HG03060 (cell line): ENCODE measurements around the gene MAGI3.
"Not testable (repeated sequence)": the region's sequence is repeated elsewhere in the genome, so short reads cannot be mapped to it uniquely, and the experiment has no call there.

ENCODE experiments used
- ATAC-seq: cut with Tn5 transposase; IDR thresholded peaks from one replicate; pipeline ENCODE4 v1.9.1; 2021; ENCODE audit warnings: low read depth, moderate number of reproducible peaks; ENCODE audit not compliant: unreplicated experiment

MAGI3 gene

DNA sequence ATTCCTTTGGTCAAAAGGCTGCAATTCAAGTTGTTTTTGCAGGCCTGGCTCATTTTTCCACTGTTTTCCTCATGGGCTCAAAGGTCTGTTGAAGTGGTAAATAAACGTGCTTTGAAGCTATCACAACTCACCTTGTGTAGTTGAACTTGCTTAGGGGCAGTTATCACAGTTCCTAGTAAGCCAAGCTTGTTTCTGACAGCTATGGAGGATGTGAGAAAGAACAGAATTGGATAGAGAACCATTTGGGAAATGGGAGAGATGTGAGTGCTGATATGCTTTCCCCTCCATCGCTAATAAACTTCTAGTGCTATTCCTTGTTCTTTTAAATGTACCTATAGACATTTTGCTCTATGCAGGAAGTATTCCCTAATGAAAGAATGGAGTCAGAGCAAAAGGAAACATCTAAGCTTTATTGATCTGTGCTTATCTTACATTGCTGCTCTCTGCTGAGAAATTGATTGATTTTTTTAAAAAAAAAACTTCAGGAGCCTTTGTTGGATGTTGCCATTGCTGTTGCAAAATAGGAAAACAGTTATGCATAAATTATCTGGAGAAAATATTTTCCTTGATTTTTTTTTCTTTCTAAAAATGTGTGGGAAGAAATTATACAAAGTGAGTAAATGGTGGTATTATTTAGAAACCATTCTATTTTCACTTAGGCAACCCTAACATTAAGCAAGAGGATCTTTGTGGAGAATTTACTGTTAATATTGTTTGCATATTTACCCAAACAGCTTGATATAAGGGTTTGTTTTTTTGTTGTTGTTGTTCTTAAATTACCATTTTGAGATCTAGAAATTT, 118.2 kb downstream of the MAGI3 start:
- no peak for ATAC-seq

DNA sequence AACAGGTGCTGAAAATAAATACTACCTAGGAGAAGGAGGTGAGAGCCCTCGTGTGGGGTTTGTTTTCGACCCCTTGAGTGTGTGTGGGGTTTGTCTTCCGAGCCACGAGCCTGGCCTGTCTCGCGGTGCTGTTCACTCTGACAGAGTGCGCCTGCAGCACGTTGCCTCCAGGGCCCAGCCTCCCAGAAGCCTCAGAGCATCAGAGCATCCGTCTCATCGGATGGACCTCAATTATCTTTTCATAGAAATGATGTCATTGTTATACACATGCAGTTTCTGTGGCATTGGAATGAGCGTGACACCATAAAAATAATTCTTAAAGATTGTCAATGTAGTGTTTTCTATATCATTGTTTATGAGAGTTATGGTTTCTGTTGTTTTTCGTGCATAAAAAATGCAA, 119.5 kb downstream of the MAGI3 start:
- not testable (repeated sequence) for ATAC-seq

DNA sequence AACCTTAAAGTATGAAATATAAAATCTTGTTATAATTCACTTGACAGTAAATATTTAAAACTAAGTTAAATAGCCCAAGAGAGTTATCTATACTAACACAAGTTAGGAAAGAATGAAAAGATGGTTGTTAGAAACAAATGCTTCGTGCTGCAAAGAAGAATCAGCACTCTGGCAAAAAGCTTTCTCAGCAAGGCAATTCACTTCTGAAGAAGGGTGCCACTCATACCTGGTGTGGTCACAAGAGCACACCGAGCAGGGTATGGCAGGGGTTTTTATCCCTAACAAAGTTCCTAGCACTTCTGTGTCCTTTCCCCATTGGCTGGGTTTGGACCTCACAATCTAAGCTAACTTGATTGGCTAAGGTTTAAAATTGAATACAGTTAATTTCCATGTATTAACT, 121.0 kb downstream of the MAGI3 start:
- no peak for ATAC-seq

DNA sequence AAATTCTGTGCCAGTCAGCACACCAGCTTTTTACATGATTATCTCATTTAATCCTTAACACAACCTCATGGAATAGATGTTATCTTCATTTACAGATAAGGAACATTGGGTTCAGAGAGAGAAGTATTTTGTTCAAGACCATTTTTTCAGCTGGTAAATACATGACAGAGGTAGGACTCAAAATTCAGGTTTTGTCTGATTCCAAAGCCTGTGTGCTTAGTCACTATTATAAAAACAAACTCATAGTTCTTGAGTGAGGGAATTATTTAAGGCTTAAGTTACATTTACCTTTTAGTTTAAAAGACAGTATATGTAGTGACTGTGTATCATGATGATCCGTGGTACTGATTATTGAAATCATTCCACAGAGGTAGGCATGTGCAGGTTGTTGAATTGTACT, 125.2 kb downstream of the MAGI3 start:
- ATAC-seq: no peak

DNA sequence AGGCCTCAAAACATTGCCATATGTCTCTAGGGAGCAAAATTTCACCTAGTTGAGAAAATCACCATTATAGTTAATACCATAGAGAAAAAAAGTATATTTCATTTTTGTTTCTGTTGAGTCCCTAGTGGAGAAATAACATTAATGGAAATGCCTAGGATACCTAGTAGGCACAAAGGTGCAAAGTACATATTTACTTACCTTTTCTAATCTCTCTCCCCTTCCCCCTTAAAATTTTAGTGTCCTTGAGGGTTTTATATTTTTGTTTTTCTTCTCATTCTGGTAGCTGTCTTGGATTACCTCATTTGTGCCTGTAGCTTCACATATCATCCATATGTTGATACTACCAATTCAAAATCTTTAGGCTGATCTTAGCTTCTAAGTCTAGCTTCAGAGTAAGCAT, 127.0 kb downstream of the MAGI3 start:
- ATAC-seq: no peak

DNA sequence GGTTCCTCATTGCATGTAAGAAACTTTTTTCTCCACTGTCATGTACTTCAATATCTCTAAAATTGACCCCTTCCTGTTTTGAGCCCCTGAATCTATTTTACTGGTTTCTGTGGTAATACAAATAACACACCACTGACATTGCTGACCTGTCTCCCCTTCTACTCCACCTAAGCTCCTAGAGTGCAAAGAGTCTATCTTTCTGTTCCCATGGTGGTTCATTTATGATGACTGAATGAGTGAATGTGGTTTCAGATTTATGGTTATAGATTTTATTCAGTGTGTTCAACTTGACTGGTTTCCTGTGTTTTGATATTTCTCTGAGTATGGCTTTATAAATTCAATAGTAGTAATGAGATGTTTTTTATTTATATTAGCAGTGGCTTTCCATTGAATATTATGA, 127.7 kb downstream of the MAGI3 start:
- no peak for ATAC-seq

DNA sequence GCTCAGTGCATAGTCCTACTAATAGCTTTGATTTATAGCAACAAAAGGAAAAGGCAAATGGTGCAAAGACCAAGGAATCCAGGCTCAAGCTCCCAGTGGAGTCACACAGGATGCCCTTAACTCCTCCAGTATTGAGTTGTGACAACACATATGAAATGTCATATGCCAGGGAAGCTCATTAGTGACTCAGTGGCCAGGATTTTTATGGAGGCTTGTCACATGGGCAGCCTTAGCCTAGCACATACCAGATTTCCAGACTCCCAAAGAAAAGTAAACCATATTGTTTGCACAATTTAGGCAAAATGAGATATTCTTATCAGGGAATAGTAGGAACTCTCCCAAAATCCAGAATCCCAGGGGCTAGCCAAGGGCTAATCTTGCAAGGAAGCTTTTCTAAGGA, 129.2 kb downstream of the MAGI3 start:
- ATAC-seq: no peak

DNA sequence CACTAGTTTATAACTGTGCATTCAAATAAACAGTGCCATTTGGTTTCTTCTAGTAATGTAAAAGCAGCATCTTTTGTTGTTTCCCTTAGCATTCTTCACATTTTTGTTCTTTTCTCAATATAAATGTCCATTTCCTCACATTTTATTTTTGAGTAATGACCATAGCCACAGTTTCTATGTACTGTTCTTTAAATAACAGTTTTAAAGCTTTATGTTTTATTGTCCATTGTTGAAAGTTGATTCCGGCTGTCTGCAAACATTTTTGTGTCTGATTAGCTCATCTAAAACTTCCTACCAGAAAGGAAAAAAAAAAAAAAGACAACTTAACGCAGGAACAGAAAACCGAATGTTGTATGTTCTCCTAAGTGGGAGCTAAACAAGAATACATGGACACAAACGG, 139.7 kb downstream of the MAGI3 start:
- no peak for ATAC-seq

DNA sequence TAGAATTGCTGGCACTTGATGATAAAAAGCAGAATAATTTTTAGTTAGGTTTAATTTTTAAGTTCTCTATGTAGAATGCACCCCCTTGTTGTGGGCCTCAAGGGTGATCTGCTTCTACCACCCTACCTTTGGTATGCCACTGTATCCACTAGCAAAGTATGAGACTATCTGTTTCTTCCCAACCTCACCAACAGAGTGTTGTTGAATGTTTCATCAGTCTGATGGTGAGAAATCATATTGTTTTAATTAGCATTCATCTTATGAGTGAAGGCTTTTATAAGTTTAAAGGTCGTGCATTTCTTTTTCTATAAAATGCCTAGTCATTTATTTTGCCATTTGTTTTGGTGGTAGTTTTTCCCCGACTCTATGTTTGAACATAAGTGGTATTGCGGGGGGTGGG, 141.0 kb downstream of the MAGI3 start:
- ATAC-seq: no peak

DNA sequence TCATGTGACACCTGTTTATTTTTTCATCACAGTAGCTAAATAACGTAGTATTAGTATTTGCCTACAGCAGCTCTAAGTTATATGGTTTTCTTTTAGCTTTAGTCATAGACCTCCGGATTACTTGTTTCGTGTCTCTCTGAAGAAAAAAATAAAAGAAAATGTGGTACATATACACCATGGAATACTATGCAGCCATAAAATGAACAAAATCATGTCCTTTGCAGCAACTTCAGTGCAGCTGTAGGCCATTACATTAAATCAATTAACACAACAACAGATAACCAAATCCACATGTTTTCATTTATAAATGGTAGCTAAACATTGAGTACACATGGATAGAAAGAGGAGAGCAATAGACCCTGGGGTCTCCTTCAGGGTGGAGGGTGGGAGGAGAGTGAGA, 142.7 kb downstream of the MAGI3 start:
- no peak for ATAC-seq

DNA sequence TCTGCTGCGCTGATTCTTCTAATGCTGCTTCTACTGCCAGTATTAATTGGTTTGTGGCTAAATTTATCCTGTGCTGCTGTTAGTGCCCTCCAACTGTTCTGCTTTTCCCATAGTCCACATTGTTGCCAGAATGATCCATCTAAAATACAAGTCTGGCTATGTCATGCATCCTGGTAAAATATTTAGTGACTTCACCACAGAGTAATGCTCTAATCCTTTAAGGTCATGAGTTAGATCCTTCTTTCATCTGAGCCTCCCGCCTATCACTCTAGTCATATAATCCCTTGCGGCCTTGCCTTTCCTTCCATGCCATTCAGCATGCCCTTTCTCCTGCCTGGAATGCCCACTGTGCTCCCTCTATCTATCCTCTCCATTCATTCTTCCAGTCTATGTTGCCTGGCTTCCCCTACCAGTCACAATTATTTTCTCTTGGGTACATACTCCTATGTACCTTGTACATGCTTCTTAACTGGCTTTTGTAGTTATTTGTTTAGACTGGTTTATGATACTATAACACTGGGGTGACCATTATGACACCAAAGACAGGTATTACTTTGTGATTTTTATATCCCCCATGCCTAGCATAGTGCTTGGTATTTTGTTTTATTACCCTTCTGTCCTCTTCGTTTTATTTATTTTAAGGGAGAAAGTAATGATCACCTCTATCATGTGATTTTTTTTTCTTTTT, 144.0 kb downstream of the MAGI3 start:
- no peak for ATAC-seq

DNA sequence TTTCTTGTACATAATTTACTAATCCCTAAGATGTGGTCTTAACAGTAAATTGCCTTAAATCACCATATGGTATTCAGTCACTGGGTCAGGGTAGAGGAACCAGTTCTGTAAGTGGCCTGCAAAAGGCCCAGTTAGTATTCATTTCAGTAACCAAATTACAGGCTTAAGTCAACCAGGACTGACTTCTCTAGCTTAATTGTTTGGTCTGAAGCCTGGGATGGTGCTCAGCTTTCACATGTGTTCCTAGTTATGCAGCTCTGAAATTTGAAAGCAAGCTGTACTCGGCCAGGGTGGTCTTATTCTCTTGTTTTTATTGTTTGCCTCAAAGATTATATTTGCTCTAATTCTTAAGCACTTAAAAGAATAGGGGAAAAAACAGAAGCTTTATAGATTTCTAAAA, 144.6 kb downstream of the MAGI3 start:
- no peak for ATAC-seq

DNA sequence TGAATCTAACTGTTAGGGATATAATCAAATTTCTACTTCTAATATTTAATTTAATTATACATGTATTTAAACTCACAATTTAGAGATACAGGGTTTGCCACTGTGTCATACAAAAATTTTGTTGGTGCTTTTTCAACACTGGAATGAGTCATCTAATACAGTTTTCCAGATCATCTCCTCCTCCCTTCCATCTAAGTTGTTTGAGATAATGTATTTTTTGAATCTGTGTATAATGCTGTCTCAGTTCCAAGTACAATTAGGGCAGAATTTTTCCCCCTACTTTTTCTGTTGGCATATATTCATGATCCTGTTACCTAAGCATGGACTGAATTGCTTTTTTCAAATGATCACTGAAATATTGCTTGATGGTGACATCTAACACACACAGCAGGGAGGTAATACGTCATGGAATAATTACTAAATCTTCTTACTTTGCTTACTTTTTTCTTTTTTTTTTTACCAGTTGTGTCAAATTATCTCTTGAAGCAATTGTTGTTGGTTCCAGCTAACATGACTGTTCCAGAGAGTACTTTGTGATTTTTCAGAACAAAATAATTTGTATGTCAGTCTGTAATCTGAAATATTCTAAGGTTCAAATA, 146.0 kb downstream of the MAGI3 start:
- no peak for ATAC-seq

DNA sequence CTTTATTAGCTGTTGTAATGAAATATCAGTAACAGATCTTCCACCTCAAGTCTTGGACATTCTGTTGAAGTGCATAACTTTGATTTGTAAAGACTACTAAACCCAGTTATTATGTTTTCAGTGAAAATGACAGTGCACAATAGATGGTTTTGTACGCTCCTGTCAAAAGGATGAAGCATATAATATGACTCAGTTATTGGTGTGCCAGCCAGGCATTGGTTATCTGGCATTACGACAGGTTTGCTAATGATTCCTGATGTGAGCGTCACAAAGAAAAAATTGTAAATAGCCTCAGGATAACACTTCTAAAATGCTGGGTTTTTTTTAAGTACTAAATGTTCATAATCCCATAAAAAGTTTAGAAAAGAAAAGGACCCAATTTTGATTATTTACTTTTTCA, 147.9 kb downstream of the MAGI3 start:
- ATAC-seq: no peak

DNA sequence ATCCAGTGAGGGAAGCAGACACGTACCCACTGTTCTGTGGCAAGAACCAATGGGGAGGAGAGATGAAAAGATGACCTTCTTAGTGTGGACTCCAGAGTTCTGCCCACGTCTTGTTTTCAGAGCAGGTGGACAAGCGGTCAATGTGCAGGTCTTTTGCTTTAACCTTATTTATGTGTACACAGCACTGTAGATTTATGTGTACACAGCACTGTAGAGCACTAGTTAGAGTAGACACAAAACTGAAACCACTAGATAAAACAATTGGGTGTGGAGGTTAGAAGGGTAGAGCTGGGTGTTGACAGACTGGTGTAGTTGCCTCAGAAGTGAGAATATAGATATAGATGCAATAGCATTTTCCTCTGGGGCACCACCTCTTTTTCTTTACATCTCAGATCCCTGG, 150.0 kb downstream of the MAGI3 start:
- ATAC-seq: no peak

DNA sequence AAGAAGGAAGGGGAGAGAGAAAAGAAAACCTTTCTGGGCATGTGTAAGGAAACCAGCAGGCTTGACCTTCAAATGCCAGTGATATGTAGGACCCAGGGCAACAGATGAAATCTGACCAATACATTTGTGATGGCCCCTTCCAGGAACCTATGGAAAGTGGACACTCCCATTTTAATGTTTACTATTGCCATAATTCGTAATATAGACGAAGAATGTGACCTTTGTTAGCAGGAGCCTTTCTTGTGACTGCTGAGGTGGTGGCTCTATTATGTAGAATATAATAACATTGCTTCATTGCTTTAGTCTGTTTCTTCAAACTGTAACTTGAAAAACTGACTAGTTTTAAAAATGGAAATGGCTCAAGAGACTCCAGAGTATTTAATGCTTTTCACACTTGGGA, 150.8 kb downstream of the MAGI3 start:
- ATAC-seq: no peak

DNA sequence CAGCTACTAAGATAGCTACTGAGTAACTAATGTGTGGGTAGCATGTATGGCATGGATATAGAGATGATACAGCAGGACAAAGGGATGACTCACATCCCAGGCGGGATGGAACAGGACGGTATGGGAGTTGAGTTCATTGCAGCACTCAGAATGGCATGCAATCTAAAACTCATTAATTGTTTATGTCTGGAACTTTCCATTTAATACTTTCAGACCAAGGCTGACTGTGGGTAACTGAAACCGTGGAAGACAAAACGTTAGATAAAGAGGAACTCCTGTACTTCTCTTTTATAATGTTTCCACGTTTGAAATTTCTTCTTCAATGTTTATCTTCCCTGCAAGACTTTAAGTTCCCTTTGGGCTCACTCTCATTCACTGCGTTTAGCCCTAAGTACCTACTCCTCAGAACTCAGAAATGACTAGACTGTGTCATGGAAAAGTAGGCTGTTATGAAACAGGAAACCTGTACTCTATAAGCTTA, 151.9 kb downstream of the MAGI3 start:
- no peak for ATAC-seq

DNA sequence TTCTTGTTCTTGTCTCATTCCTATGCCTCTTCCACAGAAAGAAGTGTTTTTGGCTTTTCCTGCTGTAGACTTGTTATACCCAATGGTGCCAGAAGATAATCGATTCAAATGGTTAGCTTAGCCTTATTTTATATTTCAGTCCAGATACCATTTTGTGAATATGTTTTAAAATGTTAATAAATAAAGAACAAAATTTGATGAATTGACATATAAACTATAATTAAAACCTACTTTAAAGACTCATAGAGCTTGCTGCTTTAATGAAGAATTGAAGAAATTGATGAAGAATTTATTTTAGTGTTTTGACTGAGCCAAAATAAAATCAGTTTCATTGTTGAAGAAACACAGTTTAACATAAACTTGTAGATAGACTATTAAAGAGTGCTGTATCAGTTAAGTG, 152.8 kb downstream of the MAGI3 start:
- ATAC-seq: no peak

DNA sequence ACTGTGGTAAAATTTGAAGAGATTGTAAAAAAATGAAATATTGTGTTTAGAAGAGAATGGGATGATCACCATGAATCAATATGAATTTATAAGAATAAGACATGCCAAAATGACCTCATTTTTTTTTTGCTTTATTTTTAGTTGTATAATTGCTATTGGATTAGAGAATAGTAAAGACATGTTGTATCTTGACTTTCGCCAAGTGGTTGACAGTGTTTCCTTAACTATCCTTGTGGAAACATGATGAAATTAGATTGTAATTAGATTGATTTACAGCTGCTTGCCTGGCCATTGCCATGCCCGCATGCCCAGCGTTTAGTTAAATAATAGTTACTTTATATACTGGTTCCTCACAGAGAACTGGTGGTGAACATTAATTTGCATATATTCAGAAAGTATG, 154.9 kb downstream of the MAGI3 start:
- ATAC-seq: no peak

DNA sequence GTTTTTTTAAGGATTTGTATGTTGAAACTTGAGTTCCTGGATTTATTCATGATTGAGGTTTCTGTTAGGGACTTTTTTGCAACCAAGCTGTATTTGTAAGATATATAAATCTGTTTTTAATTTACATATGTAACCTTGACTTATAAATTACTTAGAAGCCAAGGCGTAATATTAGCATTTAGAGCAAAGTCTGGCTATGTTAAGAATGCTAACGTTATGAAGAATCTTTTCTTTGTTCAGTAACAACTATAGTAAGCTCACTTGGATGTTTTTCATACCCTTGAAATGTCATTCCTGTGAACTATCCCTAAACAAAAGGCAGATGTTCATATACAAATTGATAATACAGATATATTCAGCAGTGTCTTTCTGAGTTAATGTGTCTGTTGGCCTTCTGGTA, 155.3 kb downstream of the MAGI3 start:
- ATAC-seq: no peak

DNA sequence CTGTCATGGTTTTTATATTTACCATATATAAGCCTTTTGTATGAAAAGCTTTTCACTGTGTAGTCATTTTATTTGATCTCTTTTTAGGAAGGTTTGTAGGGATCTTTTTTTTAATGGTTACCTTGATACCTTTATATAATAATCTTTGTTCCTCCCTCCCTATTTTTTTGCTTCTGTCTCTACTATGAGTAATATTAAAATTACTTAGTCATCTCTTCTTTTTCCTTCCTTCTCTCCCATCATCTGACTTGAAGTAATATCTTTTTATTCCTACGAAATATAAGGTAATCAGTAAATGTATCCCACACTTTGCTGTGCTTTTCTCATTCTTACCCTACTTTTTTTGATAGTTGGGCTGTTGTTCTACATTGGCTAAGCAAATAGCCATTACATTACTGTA, 161.4 kb downstream of the MAGI3 start:
- no peak for ATAC-seq

DNA sequence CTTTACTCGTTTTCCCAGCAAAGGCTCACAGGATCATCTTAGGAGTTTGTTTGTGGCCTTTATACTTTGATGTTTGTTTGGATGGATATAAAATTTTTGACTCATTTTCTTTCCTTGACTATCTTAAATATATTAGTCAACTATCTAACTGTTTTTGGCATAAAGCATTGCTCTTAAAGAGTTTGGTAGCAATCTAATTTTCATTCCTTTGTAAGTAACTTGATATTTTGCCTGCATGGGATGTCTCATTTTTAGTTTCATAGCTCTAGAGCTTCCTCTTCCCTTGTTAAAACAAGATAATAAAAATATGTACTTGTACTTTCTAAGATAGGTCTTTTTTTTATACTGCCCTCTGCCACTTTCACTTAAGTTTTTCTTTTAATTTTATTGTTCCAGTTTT, 161.9 kb downstream of the MAGI3 start:
- no peak for ATAC-seq
